CD4-positive, alpha-beta T cell treated with Interleukin-4 for 1 hour (primary cell): ENCODE results near the gene RBM20.
"Not testable (repeated sequence)": the region's sequence is repeated elsewhere in the genome, so short reads cannot be mapped to it uniquely, and the experiment has no call there.

Experiments used
- DNase-seq, 2 donors: peaks; one replicate each; pipeline ENCODE4 v3.0.0-alpha.2; 2020 to 2022

The RBM20 gene

DNA sequence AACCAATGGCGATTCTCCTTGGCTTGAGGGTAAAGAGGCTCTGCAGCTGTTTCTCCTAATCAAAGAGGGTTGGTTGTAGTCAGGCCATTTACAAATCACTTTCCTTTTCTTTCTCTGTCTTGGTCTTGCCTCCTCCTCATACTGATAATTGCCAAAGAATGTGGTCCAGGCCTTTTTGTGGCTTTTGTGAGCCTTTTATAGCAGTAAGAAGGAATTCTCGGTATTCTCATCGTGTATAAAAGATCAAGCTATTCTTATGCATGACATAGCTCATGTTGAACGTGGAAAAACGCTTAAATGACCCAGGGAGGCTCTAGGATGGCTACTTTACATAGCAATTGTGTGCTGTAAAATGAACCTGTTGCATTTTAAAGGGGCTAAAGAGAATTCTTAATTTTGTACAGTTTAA lies 62.6 kb downstream of the RBM20 start:
- DNase-seq, result no peak

DNA sequence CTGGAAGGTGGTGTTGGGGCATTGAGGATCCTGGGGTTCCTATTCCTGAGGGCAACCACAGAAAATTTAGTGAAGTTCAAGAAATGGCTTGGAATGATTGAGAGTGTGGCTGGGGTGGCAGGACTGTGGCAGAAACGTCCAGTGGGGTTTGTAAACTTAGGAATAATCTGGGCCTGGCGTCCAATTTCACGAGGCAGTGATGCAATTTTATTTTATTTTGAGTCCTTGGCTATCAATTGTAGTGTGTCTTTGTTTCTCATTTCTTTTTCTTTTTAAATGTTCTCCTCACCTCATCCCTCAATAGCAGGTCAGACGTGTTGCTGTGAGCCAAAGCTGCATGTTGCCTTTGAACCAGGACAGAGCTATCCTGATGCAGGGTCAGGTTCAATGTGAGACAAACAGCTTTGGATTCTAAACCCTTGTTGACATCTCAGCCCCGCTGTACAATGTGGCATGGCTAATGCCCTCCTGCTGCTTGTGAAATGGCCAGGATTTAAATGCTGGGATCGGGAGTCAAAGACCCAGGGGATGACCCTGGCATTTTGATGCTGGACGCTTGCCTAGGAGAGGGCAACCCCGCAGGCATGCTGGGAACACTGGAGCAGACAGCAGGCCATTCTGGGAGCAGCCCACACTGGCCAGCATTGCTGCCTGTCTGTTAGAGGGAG lies 64.8 kb downstream of the RBM20 start:
- no peak for DNase-seq

DNA sequence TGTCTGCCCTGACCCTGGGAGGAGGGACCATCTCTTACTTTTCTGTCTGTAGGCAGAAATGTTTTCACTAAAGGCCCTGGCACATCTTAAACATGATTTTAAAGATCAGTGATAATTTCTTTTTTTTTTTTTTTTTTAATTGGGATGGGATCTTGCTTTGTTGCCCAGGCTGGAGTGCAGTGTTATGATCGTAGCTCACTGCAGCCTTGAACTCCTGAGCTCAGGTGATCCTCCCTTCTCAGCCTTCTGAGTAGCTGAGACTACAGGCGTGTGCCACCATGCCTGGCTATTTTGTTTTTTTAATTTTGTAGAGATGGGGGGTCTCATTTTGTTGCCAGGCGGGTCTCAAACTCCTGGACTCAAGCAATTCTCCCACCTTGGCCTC lies 65.3 kb downstream of the RBM20 start:
- DNase-seq, result no peak

DNA sequence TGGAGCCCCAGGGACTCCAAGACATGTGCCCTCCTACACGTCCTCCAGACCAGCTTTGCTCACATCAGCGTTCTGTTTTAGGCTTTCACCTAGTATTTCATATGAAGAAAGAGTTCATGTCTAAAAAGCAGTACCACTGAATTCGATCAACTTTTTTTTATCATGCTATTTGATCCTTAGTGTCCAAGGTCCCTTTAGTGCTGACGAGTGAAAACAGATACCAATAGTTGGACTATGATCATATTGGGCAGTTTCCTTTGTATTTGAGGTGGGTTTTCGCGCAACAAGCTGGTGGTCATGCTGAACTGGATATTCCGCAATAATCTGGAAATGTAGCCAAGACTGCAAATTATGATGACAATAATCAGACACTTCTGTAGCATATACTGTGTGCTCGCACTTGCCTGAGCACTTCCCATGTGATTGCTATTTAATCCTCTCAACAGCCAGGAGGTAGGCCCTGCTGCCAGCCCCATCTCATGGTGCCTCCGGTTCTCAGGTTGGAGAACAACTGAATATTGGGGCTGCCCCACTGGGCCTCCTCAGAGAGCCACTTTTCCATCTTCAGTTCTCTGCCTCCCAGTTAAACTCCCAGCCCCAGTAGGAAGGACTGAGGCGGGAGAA lies 65.9 kb downstream of the RBM20 start:
- no peak for DNase-seq

DNA sequence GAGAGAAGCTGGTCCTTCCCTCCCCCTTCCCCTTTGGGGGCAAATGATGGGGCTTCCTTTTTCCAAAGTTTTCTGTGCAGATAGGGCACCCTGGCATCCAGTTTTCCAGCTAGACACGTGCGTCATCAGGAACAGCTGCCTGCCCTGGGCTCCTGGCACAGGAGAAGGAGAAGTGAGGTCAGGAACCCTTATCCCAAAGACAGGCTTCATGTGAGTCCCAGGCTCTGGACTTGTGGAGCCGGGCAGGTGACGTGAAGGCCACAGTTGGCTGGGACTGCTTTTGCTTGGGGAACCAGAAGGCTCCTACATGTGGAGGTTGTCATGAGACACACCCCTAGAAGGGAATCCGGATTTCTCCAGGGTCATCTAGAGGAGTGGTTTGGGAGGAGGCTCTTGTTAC lies 66.5 kb downstream of the RBM20 start:
- DNase-seq, result no peak

DNA sequence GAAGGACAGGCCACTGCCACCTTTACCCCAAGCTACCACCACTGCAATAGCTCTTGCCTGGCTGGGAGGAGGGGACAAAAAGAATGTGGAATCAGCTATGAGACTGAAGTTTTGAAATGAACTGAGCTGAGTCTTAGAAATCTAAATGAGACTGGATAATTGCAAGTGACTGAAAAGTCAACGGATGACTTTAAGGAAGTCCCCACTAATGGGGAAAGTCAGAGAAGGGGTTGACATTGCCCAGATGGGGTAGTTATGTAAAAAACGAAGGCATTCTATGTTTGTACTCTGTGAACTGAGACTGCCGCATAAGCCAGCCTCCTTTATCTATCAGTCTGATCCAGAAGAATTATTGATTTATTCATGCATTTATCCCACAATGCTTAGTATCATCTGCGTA lies 67.2 kb downstream of the RBM20 start:
- DNase-seq, result no peak

DNA sequence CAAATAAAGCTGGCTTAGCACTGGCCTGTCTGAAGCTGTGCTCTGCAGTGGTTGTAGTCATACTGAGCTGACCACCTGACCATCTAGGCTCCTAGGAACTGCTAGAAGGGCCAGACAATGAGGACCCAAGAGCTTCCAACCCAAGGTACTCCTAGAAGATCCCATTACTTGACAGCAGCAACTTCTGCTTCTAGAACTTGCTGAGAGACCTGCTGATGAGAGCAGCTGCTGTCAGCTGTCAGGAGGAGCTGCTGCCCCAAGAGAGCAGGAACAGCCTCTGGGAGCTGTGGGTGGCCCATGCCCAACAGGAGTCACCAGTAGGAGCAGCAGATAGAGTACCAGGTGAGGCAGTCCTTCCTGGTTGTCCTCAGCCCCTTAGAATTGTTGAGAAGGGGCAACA lies 70.2 kb downstream of the RBM20 start:
- no peak for DNase-seq

DNA sequence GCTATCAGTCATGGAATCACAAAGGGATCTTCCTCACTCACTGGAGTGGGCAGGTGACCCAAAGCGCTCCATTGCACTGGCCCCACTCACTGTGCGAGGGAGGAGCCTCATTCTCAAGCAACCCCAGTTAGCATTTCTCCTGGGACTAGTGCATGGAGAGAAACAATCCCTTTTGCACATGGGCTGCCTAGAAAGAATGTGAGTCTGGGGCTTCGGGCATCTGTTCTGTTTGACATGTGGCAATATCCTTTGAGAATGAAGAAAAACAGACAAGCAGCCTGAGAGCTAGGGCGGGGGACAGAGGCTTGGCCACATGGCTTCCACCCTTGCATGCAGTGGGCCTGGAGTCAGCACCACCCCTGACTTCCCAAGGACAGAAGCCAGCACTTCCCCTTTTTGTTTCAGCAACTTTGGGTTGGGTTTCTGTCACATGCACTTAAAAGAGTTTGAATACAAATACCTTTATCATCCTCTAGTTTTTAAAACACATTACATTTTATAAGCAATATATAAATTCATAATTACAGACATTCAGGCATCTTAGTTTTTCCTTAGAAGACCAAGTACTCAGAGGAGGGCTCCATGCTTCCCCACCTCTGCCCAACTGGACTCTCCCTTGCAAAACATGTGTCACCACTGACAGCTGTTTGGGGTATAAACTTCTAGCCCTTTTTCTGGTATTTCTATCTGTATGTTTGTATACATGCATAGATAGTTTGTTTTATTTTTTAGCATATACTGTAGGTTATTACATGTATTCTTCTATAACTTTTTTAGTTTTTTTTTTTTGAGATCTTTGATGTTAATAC lies 73.8 kb downstream of the RBM20 start:
- DNase-seq, result peak in 1 of 2 donors; percentile 48

DNA sequence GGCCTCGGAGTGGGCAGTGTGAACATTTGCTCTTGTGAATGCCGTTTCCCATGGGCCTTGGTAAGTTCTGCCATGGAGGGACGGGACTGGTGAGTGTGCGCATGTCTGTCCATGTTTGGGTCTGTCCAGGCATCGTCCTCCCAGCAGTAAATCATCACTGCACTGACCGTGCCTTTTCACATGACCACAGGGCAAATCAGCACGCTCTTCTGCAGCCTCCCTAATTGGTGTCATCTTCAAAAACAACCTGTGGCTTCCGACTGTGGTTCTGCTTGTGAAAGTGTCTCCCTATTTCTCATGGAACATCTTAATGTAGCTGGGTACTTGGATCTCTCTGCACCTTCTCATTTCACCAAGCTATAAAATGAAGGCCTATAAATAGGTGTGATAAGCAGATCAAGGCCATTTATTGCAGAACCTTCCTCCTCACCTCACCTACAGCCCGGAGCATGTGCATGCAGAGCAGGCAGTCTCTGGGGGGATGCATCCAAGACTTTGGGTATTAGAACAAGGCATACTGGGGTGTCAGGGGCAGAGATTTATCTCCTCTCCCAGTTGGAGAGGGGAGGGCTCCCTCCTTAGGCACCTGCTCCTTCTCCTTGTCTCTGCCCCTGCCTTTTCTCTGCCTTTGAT lies 77.4 kb downstream of the RBM20 start:
- no peak for DNase-seq

DNA sequence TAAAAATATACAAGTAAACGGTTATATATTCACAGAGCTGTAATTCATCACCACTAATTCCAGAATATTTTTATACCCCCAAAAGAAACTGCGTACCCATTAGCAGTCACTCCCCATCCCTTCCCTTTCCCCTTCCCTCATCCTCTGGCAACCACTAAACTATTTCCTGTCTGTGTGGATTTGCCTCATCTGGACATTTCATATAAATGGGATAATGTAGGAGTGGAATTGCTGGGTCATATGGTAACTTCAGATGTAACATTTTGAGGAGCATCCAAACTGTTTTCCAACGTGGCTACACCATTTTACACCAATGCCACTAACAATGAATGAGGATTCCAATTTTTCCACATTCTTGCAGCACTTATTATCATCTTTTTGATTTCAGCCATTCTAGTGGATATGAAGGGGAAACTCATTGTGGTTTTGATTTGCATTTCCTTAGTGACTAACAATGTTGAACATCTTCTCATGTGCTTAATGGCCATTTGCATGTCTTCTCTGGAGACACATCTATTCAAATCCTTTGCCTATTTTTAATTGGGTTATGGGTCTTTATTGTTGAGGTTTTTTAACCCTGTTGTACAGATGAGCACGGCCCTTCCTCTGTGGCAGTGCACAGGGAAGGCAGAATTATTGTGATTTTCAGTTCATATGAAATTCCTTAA lies 79.2 kb downstream of the RBM20 start:
- no peak for DNase-seq

DNA sequence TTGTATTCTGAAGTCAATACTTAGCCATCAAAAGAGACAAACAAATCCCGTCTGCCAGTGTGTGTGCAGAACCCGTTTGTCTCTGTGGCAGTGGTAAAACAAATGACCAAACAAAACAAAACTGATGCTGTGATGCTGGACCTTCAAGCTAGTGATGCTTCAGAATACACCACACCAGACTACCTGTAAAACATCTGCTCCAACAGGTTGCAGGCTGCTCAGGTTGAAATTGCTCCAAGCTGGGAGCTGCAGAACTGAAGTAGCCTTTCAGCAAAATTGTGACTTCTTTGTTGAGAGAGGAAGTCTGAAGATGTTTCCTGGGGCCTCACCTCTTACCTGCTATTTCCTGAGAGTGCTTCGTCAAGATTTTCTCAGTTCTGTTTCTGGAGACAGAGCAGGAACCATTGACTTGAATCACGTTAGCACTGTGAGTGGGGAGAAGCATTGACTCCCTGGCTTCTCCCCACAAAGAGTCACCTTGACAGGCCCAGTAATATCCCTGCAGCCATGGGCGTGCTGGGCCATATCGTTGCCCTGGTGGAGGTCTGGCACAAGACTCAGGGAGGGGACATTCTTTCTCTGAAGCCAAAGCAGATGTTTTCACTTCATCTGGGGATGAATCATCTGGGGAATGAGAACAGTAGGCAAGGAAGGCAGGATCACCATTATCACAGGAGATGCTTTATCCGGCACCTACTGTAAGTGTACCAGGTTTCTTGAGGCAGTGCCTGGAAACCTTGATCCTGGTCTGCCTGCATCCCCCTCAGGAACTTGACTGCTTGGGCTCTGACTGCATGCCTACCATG lies 80.2 kb downstream of the RBM20 start:
- DNase-seq, result no peak

DNA sequence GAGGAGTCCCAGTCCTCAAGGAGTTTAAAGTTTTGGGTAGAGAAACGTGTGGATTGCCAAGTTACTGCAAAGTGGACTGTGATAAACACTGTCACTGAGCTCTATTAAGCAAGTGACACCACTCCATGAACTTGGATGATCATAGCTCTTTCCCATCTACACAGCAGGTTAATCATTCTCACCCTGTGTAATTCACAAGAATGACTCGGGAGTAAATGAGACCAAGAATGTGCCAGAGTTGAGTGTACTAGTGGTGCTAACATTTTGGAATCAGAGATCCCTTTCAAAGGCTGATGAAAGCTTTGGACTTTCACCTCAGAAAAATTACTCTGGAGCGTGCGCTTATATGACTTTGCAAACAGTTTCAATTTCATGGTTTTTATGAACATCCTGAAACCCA lies 80.8 kb downstream of the RBM20 start:
- DNase-seq, result no peak

DNA sequence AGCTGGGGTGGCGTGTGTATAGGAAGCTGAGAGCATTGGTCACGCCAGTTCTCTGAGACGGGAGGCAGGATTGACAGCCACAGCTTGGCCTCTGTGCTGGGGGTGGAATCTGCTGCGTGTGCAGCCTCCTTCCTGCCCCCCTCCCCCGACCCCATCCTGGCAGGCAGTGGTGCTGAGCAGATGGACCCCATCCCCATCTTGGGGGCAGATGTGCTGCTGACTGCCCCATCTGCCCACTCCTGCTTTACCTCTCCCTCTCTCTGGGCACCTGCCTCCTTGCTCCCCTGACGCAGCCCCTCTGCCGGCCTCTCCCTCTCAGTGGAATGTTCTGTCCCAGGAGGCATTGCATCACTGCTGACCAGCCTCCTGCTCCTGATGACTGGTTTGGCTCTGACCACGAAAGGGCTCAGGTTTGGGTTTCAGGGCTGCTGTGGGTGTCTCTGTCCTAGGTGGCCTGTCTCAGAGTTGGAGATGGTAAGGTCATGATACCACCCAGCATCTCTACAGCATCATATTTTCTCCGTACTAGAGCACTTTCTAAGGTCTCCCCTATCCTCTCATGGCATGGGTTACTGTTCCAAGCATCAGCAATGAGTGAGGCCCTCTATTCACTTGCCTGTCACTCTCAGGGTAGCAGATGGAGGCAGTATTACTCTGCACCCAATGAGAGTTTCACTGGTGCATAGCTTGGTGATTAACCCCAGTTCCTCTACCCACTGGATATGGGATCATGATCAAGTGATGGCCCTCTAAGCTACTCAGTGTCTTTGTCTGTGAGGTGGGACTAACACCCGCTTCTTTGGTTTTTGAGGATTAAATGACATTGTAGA lies 81.9 kb downstream of the RBM20 start:
- DNase-seq, result no peak

DNA sequence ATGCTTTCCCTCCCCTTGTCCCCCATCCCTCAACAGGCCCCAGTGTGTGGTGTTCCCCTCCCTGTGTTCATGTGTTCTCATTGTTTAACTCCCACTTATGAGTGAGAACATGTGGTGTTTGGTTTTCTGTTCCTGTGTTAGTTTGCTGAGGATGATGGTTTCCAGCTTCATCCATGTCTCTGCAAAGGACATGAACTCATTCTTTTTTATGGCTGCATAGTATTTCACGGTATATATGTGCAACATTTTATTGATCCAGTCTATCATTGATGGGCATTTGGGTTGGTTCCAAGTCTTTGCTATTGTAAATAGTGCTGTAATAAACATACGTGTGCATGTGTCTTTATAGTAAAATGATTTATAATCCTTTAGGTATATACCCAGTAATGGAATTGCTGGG lies 83.6 kb downstream of the RBM20 start:
- DNase-seq, result not testable (repeated sequence)

DNA sequence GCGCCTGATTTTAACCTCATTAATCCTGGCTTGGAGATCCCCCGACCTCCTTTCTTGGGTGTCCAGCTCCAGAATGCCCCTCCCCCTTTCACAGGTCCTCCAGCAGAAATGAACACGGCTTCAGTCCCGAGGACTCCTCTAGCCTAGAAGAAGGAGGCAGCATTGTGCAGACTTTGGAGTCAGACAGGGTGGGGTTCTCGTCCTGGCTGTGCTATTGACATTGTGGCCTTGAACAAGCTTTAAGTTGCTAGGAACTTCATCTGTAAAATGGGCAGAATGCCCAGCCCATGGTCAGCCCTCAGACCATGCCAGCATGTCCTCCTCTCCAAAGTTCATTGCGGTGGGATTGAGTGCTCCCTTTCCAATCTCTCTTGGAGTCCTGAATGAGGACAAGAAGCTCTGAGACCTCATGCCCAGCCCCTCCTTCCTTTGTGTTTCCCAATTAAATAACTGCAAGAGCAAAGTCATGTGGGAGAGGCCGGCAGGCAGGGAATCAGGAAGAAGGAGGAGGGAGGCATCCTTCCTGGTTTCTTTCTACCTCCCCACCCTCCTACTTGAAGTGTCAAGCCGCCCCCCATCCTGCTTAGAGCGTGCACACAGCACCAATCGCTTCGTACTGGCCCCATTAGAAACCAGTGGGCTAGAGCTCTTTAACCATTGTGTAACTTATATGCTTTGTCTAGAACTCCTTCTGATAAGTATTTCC lies 86.4 kb downstream of the RBM20 start:
- no peak for DNase-seq

DNA sequence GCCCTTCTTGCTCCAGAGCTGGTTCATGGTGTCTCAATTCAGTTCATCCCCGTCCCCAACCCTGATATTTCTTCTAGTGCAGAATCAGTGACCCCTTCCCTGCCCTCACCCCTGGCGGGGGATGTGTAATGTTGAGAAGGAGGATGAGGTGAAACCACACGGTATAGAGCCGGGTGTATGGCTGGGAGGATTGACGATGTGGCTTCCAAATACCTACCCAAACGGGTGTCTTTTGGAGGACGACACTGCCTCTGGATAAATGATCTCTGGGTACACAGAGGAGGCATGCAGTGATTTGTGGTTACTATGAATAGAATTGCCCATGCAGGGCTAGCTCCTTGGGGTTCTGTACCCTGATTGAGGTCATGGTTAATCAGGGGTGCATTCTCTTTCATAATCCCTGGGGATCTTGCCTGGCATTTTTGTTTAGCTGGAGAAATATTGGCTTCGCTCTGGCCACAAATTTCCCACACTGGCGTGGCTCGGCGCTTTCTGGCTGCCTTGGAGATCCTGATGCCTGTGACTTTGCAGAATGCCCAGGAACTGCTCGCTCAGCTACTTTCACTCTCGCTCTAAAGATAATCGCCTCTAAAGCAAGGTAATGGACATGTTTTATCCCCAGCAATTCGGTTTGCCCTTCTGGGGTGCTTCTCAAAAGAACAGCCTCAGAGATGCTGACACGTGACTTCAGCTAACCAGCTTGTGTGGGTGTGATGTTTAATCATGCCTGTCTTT lies 89.2 kb downstream of the RBM20 start:
- DNase-seq, result no peak

DNA sequence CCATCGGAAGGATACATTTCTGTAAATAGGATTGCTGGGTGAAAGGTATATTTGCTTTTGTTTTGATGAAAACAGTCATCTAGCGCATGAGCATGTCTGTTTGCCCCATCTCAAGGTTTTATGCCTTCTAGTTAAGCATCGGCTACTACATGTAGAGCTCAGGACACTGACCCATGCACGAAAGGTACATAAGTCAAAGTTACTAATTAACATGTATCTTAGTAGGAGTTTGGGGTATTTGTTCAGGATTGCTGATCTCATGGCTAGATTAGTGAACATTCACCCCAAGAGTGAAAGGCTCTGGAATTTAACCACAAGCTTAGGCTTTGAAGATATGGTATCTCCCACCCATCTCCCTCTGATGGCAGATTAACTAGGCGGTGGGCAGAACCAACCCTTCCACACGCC lies 91.5 kb downstream of the RBM20 start:
- DNase-seq, result no peak

DNA sequence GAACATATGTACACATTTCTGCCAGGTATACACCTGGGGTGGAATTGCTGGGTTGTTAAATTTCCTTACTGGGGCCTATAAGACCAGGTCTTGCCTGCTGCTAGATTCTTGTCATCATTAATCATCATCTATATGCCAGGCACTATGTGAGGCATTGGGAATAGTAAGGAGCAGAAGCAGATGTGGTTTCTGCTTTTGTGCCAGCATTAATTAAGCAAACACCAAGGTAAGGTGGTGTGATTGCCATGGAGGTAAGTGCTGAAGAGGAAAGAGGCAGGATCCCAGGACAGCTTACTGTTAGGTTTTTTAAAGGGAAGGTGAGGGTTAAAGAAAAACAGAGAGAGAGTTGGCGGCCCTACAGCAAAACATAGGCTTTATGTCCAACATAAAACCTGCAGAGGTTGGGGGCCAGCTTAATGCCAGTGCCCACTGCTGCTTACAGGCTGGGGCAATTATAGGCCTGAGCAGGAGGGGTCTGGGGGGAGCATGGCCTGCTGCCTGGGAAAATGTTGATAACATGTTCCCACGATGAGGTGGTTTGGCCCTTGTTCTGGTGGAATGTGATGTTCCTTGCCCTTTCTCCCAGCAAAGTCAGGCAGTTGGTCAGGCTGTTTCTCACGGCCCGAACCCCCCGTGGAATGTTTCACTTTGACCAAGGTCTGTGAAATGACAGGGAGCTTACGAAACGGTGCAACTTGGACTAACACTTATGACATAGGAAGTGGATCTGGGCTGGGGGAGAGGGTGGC lies 93.9 kb downstream of the RBM20 start:
- DNase-seq, result no peak

DNA sequence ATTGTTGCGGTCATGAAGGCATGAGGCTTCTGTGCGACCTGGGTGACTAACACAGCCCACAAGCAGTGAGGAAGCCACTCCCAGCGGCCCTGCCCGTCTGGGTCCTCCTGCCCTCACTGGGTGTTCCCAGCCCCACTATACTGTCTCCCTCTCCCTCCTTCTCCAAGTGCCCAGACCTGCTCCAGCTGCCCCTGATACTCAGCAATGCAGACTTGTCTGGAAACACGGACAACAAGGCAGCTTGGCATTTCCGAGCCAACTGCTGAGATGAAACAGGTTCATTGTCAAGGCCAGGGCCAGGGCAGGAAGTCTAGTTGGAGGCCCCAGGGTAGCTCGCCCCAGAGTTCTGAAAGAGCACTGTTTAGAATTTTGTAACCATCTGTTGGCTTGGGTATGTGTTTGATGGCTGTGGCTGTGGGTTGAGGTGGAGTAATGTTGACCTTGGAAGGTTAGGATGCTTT lies 95.7 kb downstream of the RBM20 start:
- no peak for DNase-seq
